Measurements from ENCODE around the gene RIGI. TPM values are rescaled to one million over a fixed set of nuclear protein-coding genes. Genes with fewer than 3 reads are reported as not detected.
"Not testable (repeated sequence)": the region's sequence is repeated elsewhere in the genome, so short reads cannot be mapped to it uniquely, and the experiment has no call there.

Gene RIGI
- total and polyA plus RNA-seq, 8 donors = 1.7 to 14.9 (median 3.5) TPM

DNA sequence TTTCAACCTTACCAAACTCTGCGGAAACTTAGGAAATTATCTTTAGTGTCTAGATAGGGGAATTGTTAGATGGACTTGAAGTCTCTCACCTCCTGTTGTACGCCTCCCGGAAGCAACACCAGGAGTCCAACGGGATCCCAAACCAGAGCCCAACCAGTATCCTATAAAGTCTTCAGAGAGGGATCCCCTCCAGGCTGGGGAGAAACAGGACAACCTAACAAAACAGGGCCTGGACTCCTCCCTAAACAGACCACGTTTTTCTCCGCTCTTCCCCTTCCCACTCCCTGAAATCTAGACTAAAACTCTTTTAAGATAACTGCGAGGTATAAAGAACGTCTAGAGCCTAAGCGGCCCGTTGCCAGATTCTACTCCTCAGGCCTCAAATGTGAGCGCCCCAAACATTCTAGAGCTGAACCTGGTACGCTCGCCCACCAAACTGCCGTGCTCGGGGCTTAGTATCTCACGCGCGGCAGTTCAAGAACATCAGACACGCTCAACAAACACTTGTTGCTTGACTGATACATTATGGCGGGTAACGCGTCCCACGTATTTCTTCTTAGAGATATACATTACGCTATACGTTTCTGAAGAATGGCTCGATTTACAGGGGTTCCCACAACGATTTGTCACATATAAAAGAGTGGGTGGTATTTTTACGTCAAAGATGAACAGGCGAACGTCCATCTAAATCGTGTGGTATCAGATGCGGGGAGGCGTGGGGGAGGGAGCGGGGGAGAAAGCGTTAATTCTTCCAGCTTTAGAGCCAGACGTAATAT is 25.5 kb upstream of the RIGI start:
- H3K4me1 ChIP-seq = peaks cover 16 to 43% (median 32%) of the 10 kb centered on the region in 4 donors
- H3K4me3 ChIP-seq = peak overlapping the region; percentile 59 to 88 (median 74)
- DNase-seq = peak in 1 of 2 donors; percentile 70
- H3K9me3 ChIP-seq = no peaks in the 10 kb centered on the region
- TF ChIP-seq, protein P1, sequence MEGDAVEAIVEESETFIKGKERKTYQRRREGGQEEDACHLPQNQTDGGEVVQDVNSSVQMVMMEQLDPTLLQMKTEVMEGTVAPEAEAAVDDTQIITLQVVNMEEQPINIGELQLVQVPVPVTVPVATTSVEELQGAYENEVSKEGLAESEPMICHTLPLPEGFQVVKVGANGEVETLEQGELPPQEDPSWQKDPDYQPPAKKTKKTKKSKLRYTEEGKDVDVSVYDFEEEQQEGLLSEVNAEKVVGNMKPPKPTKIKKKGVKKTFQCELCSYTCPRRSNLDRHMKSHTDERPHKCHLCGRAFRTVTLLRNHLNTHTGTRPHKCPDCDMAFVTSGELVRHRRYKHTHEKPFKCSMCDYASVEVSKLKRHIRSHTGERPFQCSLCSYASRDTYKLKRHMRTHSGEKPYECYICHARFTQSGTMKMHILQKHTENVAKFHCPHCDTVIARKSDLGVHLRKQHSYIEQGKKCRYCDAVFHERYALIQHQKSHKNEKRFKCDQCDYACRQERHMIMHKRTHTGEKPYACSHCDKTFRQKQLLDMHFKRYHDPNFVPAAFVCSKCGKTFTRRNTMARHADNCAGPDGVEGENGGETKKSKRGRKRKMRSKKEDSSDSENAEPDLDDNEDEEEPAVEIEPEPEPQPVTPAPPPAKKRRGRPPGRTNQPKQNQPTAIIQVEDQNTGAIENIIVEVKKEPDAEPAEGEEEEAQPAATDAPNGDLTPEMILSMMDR (IDR thresholded peaks at IDR 0.05) = no peak
- TF ChIP-seq POLR2AphosphoS5 (IDR thresholded peaks at IDR 0.05) (peak in 1 of 3 donors; percentile 7), POLR2A (IDR thresholded peaks at IDR 0.05) (no peak), EP300 (IDR thresholded peaks at IDR 0.05) (no peak)
- 0 to 1% (median 1%) methylated on average over 30 to 36 of the region's 36 CpGs for WGBS, 5 donors
- H3K27ac ChIP-seq = peak overlapping the region; percentile 92 to 97 (median 96)
- H3K36me3 ChIP-seq = peaks cover 0 to 4% (median 0%) of the 10 kb centered on the region in 4 donors
- no peaks in the 10 kb centered on the region for H3K27me3 ChIP-seq
- intact Hi-C loops (cut with DNase I; ENCODE audit: low total_unique reads) = no loop called here

DNA sequence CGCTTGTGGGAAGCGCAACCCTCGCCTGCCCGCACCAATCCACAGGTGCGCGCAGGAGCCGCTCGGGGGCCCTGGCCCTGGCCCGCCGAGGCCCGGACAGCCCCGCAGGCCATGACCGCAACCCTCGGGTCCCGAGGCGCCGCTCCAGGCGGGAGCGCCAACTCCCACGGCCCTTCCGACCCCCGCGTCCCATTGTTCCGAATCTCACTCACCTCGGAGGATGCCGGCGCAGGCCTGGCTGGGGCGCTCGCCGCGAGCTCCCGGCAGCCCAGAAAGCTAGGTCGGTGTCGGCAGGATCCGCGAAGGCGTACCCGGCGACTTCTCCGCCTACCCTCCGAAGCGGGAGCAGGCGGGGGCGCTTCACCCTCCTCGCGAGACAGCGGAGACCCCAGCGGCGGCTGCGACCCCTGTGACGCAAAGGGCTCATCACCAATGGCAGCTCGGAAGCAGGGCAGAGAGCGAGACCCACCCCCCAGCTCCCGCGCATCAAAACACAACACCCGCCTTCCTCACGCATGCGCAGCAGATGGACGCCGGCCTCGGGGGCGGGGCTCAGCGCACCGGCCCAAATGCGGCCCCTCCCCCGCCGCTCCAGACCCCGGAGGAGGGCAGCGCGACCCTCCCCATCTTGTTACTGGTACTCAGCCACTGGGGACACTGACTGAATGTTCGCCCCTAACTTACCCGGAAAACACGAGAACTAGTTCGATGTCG is 24.7 kb upstream of the RIGI start:
- peaks cover 0 to 4% (median 0%) of the 10 kb centered on the region in 4 donors for H3K36me3 ChIP-seq
- WGBS, 5 donors = 0 to 1% (median 0%) methylated on average over 43 to 75 of the region's 75 CpGs
- no peaks in the 10 kb centered on the region for H3K27me3 ChIP-seq

DNA sequence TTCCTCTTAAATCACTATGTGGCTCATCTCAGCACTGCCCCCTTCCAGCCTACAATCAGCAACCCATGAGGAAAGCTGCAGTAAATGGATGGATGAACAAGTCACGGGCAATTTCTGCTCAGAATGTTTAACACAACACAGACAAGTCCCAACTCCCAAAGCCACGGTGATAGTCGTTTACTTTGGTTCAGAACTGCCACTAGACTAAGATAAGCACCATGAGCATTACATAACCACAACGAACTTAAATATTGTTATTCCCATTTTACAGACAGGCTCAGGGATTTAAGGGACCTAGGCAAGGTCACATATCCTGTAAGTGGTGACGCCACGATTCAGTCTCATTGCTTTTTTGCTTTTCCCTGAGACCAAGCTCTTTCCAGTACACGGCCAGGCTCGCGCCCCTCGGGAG is 24.2 kb upstream of the RIGI start:
- peak overlapping the region; percentile 59 to 88 (median 74) for H3K4me3 ChIP-seq
- peak overlapping the region; percentile 92 to 97 (median 96) for H3K27ac ChIP-seq
- H3K4me1 ChIP-seq = peaks cover 20 to 56% (median 40%) of the 10 kb centered on the region in 4 donors
- no peak for DNase-seq
- no peaks in the 10 kb centered on the region for H3K9me3 ChIP-seq
- TF ChIP-seq POLR2A (IDR thresholded peaks at IDR 0.05) (no peak), EP300 (IDR thresholded peaks at IDR 0.05) (no peak), POLR2AphosphoS5 (IDR thresholded peaks at IDR 0.05) (no peak)
- TF ChIP-seq, protein P1 (IDR thresholded peaks at IDR 0.05) = no peak
- no peaks in the 10 kb centered on the region for H3K27me3 ChIP-seq
- intact Hi-C loops (cut with DNase I; ENCODE audit: low total_unique reads) = no loop called here
- peaks cover 0 to 4% (median 0%) of the 10 kb centered on the region in 4 donors for H3K36me3 ChIP-seq
- WGBS, 5 donors = 2 to 4% (median 3%) methylated on average over 10 of the region's 10 CpGs

More for the DNA sequence above, 24.7 kb upstream of the RIGI start:
- H3K4me1 ChIP-seq = peaks cover 16 to 50% (median 34%) of the 10 kb centered on the region in 4 donors
- TF ChIP-seq, protein P1 (IDR thresholded peaks at IDR 0.05) = peak in 1 of 7 experiments; percentile 4
- no peak for TF ChIP-seq EP300 (IDR thresholded peaks at IDR 0.05)
- peak; percentile 38 to 60 (median 54) for TF ChIP-seq POLR2AphosphoS5 (IDR thresholded peaks at IDR 0.05)
- intact Hi-C loops (cut with DNase I; ENCODE audit: low total_unique reads) = no loop called here
- H3K27ac ChIP-seq = peak overlapping the region; percentile 92 to 97 (median 96)
- DNase-seq = peak; percentile 90 to 99
- H3K4me3 ChIP-seq = peak overlapping the region; percentile 59 to 88 (median 74)
- no peaks in the 10 kb centered on the region for H3K9me3 ChIP-seq

DNA sequence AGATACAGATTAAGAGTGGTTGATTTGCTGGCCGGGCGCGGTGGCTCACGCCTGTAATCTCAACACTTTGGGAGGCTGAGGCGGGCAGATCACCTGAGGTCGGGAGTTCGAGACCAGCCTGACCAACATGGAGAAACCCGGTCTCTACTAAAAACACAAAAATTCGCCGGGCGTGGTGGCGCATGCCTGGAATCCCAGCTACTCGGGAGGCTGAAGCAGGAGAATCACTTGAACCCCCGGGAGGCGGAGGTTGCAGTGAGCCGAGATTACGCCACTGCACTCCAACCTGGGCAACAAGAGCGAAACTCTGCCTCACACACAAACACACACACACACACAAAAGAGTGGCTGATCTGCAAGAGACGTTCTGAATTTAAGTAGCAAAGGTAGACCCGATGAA is 22.2 kb upstream of the RIGI start:
- DNase-seq; H3K9me3 ChIP-seq; intact Hi-C loops (cut with DNase I; ENCODE audit: low total_unique reads); H3K4me3 ChIP-seq; H3K27me3 ChIP-seq; H3K27ac ChIP-seq: not testable (repeated sequence)
- Histone ChIP-seq H3K4me1 (peaks cover 19 to 57% (median 39%) of the 10 kb centered on the region in 4 donors), H3K36me3 (peaks cover 0 to 13% (median 9%) of the 10 kb centered on the region in 4 donors)
- 96 to 99% (median 98%) methylated on average over 20 of the region's 20 CpGs for WGBS, 5 donors
